ENCODE measurements around the gene MYLK2.

The MYLK2 gene

GRCh38 chr20:31871618-31871954, 52.4 kb downstream of the MYLK2 start:
- DNase-seq (ENCODE audit: low spot score): no peak

GRCh38 chr20:31872406-31872805, 53.2 kb downstream of the MYLK2 start:
- DNase-seq (ENCODE audit: low spot score): no peak

GRCh38 chr20:31875671-31876070, 56.5 kb downstream of the MYLK2 start:
- DNase-seq (ENCODE audit: low spot score): no peak

- no peak for DNase-seq (ENCODE audit: low spot score)
Observed at GRCh38 chr20:31877684-31878083, 58.5 kb downstream of the MYLK2 start.

- peak; percentile 97 for DNase-seq (ENCODE audit: low spot score)
Observed at GRCh38 chr20:31879143-31879987, 60.2 kb downstream of the MYLK2 start.

- peak; percentile 11 for DNase-seq (ENCODE audit: low spot score)
Observed at GRCh38 chr20:31881945-31882344, 62.8 kb downstream of the MYLK2 start.

GRCh38 chr20:31883829-31884228, 64.7 kb downstream of the MYLK2 start:
- no peak for DNase-seq (ENCODE audit: low spot score)
